Left ventricle myocardium inferior (tissue), 1 donor: ENCODE measurements around the gene TBC1D3C. TPM values are rescaled to one million over a fixed set of nuclear protein-coding genes. Genes with fewer than 3 reads are reported as not detected.
"Not testable (repeated sequence)": the region's sequence is repeated elsewhere in the genome, so short reads cannot be mapped to it uniquely, and the experiment has no call there.

Source experiments
- DNase-seq: peaks from one replicate; pipeline ENCODE4 v3.0.0-alpha.2; 2020
- H3K27ac ChIP-seq: fragments of 200-600 bp; replicated peaks from 2 replicates; pipeline ENCODE4 v1.8.0; 2021
- H3K27me3 ChIP-seq: fragments of 200-600 bp; 2 replicates; pipeline ENCODE4 v1.8.0; 2021; ENCODE audit warnings: low read depth
- H3K36me3 ChIP-seq: fragments of 200-600 bp; 2 replicates; pipeline ENCODE4 v1.8.0; 2021
- H3K4me1 ChIP-seq: fragments of 200-600 bp; 2 replicates; pipeline ENCODE4 v1.8.0; 2021
- H3K4me3 ChIP-seq: fragments of 200-600 bp; 2 replicates; pipeline ENCODE4 v1.8.0; 2021; ENCODE audit warnings: mild to moderate bottlenecking, moderate library complexity
- H3K9me3 ChIP-seq: fragments of 200-600 bp; replicated peaks from 2 replicates; pipeline ENCODE4 v1.8.0; 2021
- intact Hi-C: fragments of 100-400 bp; cut with micrococcal nuclease; formaldehyde crosslinking; loops from one replicate; pipeline ENCODE4 v1.11.0; 2022
- long read RNA-seq: library from polyadenylated mRNA; unstranded; transcript quantifications from one replicate; pipeline ENCODE4 v2.0.0, GENCODE V29; 2021
- total RNA-seq: library from RNA; stranded (reverse); fragmentation: NEBNext Ultra II Directional; extraction: Animal tissue kit (Norgen Biotek cat#: 25700); gene quantifications from one replicate; pipeline ENCODE4 v1.2.1, GENCODE V29; 2021
- donor health status: DM: no; HTN: yes; CAD: no; lungs with severe emphysema.

TBC1D3C gene
- not detected for total RNA-seq
- long read RNA-seq: 0 reads

- H3K4me1 ChIP-seq, H3K36me3 ChIP-seq, intact Hi-C loops, DNase-seq, H3K27ac ChIP-seq, H3K9me3 ChIP-seq, H3K27me3 ChIP-seq, H3K4me3 ChIP-seq: not testable (repeated sequence)
Observed at GRCh38 chr17:38068534-38068933, at the start of gene TBC1D3C. Gene TBC1D3C (minus strand): TSS chr17:38068634. CDS start chr17:38067066, 1,568 bp downstream.

DNA sequence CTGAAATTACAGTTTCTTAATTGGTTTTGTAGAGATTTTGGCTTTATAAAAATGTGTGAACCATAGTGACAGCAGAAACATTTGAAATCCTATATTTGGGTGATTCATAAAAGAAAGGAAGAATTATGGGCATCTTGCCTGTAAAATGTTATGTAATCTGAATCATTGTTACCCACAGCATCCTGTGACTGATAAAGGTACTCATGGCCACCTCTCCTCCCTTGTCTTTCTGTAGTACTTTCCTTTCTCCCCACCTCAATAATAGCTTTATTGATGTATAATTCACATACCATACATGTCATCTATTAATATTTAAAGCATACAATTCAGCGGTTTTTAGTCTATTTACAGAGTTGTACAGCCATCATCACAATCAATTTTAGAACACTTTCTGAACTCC is 30.8 kb upstream of the TBC1D3C start:
- DNase-seq, H3K9me3 ChIP-seq, H3K4me1 ChIP-seq, H3K36me3 ChIP-seq, H3K27ac ChIP-seq, H3K27me3 ChIP-seq, H3K4me3 ChIP-seq, intact Hi-C loops: not testable (repeated sequence)

DNA sequence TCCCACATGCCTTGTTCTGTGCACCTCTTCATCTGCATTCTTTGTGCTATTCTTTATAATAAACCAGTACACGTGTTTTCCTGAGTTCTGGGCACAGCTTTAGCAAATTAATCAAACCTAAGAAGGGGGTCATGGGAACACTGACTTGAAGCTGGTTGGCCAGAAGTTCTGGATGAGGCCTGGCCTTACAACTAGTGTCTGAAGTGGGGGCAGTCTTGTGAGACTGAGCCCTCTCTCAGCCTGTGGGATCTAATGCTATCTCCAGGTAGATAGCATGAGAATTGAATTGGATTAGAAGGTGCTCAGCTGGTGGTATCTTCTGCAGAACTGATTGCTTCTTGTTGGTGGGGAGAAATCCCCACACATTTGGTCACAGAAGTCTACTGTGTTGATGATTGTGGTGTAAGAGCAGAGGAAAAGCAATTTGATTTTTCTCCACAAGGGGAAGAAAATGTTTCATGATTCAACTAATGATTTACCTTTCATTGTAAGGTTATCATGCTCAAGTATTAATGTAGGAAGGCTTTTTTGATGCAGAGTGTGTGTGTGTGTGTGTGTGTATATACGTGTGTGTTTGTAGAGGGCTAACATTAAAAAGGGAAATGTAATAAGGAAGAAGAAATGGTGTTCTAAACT is 25.7 kb upstream of the TBC1D3C start:
- H3K27ac ChIP-seq, intact Hi-C loops: not testable (repeated sequence)

DNA sequence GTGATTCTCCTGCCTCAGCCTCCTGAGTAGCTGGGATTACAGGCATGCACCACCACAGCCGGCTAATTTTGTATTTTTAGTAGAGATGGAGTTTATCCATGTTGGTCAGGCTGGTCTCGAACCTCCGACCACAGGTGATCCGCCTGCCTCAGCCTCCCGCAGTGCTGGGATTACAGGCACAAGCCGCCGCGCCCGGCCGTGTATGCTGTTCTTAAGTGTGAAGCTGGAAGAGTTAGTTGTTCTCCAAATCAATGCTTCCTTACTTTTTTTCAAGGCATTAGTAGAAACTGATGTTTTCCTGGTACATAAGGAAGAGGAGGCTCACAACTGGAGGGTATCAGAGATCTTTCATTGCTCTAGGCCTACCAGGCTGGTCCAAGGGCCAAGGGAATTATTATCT is 19.7 kb upstream of the TBC1D3C start:
- H3K27ac ChIP-seq, intact Hi-C loops, H3K36me3 ChIP-seq, H3K9me3 ChIP-seq, H3K4me1 ChIP-seq, DNase-seq, H3K27me3 ChIP-seq, H3K4me3 ChIP-seq: not testable (repeated sequence)

More for the DNA sequence above, 25.7 kb upstream of the TBC1D3C start:
- H3K27me3 ChIP-seq, H3K36me3 ChIP-seq, H3K9me3 ChIP-seq, H3K4me3 ChIP-seq, H3K4me1 ChIP-seq, DNase-seq: not testable (repeated sequence)

DNA sequence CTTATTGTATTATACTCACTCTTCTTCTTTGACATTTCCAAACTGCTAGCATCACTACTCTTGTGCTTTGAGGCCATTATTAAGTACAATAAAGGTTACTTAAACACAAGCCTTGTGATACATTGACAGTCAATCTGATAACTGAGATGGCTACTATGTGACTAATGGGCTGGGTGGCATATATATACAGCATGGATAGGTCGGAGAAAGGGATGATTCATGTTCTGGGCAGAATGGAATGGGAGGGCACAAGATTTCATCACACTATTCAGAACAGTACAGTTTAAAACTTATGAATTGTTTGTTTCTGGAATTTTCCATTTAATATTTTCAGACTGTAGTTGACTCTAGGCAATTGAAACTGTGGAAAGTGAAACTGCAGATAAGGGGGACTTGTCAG is 18.9 kb upstream of the TBC1D3C start:
- DNase-seq, intact Hi-C loops, H3K4me3 ChIP-seq, H3K27ac ChIP-seq, H3K27me3 ChIP-seq, H3K9me3 ChIP-seq, H3K36me3 ChIP-seq, H3K4me1 ChIP-seq: not testable (repeated sequence)

Other genes with a start within 250 kb of the TBC1D3C start
- not detected for gene TBC1D3K, start 144.2 kb downstream of the TBC1D3C start, total RNA-seq
- 4.5 TPM for gene TBC1D3L, start 79.6 kb downstream of the TBC1D3C start, total RNA-seq
- 0.49 TPM for gene TBC1D3D, start 64.7 kb downstream of the TBC1D3C start, total RNA-seq
- not detected for gene TBC1D3E, start 59.3 kb upstream of the TBC1D3C start, total RNA-seq
- gene TBC1D3, start 123.9 kb upstream of the TBC1D3C start, total RNA-seq: not detected
- 39.5 TPM for gene MRPL45, start 228.5 kb upstream of the TBC1D3C start, total RNA-seq